ENCODE data around the gene CFAP161. TPM values are rescaled to one million over a fixed set of nuclear protein-coding genes. Genes with fewer than 3 reads are reported as not detected.

CFAP161 gene
- total RNA-seq (2022; extraction: Qiagen RNA extraction), result 0.14 TPM in 1 of 5 replicates, not detected in the others

GRCh38 chr15:81133782-81134461, at the start of gene CFAP161:
CFAP161 (plus strand) TSS chr15:81134270; CDS start chr15:81134330, 60 bp downstream.

GRCh38 chr15:81196576-81197254, 62.6 kb downstream of the CFAP161 start, which contains the start of gene IL16:
IL16 (plus strand) TSS chr15:81196879; CDS start chr15:81225400, 28,521 bp downstream.

Other genes with a start within 250 kb of the CFAP161 start
- 36.2 to 39.4 TPM (median 38.7 TPM) in 5 replicates for gene MESD, start 144.5 kb upstream of the CFAP161 start, total RNA-seq (2022; extraction: Qiagen RNA extraction)
- 10.0 to 21.6 TPM (median 17.1 TPM) in 5 replicates for gene TLNRD1, start 133.3 kb upstream of the CFAP161 start, total RNA-seq (2022; extraction: Qiagen RNA extraction)
- 0.07 to 0.25 TPM (median 0.17 TPM) in 3 of 5 replicates, not detected in the others for gene IL16, start 62.6 kb downstream of the CFAP161 start, total RNA-seq (2022; extraction: Qiagen RNA extraction)
- gene STARD5, start 189.9 kb downstream of the CFAP161 start, total RNA-seq (2022; extraction: Qiagen RNA extraction), result 1.5 to 2.3 TPM (median 2.0 TPM) in 5 replicates
- gene TMC3, start 239.9 kb downstream of the CFAP161 start, total RNA-seq (2022; extraction: Qiagen RNA extraction), result not detected in 5 replicates

All from A549 treated with CORT108297 at 1 μM for 4 hours (cell line).